Fibroblast of lung (primary cell): ENCODE data around the gene EPHA1.

Experiments
- CTCF ChIP-seq, 2 donors: IDR thresholded peaks in 1 of 2; conservative IDR thresholded peaks in 1 of 2; 1 replicate in 1 of 2; 2 replicates in 1 of 2; pipeline ENCODE4 v1.5.1; 2011 to 2012; ENCODE audit warnings: low read length in 2 of 2, control low read depth in 1 of 2, inconsistent platforms in 1 of 2, low read depth in 1 of 2, mild to moderate bottlenecking in 1 of 2
- EZH2 ChIP-seq: IDR thresholded peaks from 2 replicates; pipeline ENCODE4 v1.5.1; 2012; ENCODE audit warnings: low read length, control low read depth, mild to moderate bottlenecking; ENCODE audit errors: missing control alignments

DNA sequence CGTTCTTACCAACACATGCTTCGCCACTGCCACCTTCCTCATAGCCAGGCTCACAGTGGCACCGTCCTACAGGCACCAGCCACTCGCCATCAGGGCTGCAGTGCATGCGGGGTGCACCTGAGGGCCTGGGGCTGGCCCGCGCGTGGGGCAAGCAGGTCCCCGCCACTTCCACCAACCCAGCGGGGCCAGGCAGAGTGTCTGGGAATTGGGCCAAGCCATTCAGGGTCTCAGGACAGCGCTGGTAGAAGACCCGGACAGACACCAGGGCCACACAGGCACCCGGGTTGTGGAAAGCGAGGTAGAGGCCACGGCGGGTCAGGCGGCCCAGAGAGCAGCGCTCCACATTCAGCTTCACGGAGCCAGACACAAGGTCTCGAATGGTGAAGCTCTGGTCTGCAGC lies 9.0 kb downstream of the EPHA1 start:
- TF ChIP-seq CTCF (conservative IDR thresholded peaks at IDR 0.05 in 1 of 2, IDR thresholded peaks at IDR 0.05 in 1 of 2; ENCODE audit: low read depth in 1 of 2, low read length in 2 of 2) (no peak), EZH2 (no peak)
